Ishikawa (cell line): ENCODE measurements around the gene RASGEF1B.

Source experiments
- CREB1 ChIP-seq: IDR thresholded peaks from 2 replicates; pipeline ENCODE4 v1.6.1; 2012; ENCODE audit warnings: low read depth
- EP300 ChIP-seq: IDR thresholded peaks from 2 replicates; pipeline ENCODE4 v1.6.1; 2012; ENCODE audit warnings: borderline replicate concordance
- MAX ChIP-seq: IDR thresholded peaks from 2 replicates; pipeline ENCODE4 v1.6.1; 2012
- RAD21 ChIP-seq: IDR thresholded peaks from 2 replicates; pipeline ENCODE4 v1.6.1; 2012; ENCODE audit warnings: low read depth
- REST ChIP-seq: IDR thresholded peaks from 2 replicates; pipeline ENCODE4 v1.6.1; 2012; ENCODE audit warnings: low read depth, mild to moderate bottlenecking
- TAF1 ChIP-seq: IDR thresholded peaks from 2 replicates; pipeline ENCODE4 v1.6.1; 2012; ENCODE audit warnings: low read depth, mild to moderate bottlenecking
- TCF12 ChIP-seq: IDR thresholded peaks from 2 replicates; pipeline ENCODE4 v1.6.1; 2012; ENCODE audit warnings: low read depth
- USF1 ChIP-seq: IDR thresholded peaks from 2 replicates; pipeline ENCODE4 v1.6.1; 2012
- YY1 ChIP-seq: IDR thresholded peaks from 2 replicates; pipeline ENCODE4 v1.6.1; 2012; ENCODE audit warnings: low read depth
- ZBTB7A ChIP-seq: IDR thresholded peaks from 2 replicates; pipeline ENCODE4 v1.6.1; 2012; ENCODE audit warnings: low read depth

GRCh38 chr4:81472281-81473182, 825 bp upstream of the RASGEF1B start:
- TF ChIP-seq YY1 (no peak), ZBTB7A (no peak), RAD21 (no peak), EP300 (no peak), USF1 (no peak; the same call in 1 of the 2 replicates), CREB1 (no peak), MAX (no peak), REST (no peak), TCF12 (no peak), TAF1 (no peak)
